ENCODE data around the gene SHQ1. TPM values are rescaled to one million over a fixed set of nuclear protein-coding genes. Genes with fewer than 3 reads are reported as not detected.

SHQ1 gene
- total and polyA plus RNA-seq, 4 donors = 7.3 to 25.0 (median 16.0) TPM

GRCh38 chr3:72769758-72770540 lies 78.3 kb downstream of the SHQ1 start:
- DNase-seq (no peak), ATAC-seq (ENCODE audit: insufficient read depth, low FRiP score) (no peak)
- 91 to 97% methylated on average over 1 of the region's 1 CpG for WGBS, 2 donors
- Histone ChIP-seq H3K4me3 (no peak overlapping the region), H3K27ac (ENCODE audit: low read depth in 1 of 2, low read length in 1 of 2) (no peak overlapping the region), H3K9me3 (ENCODE audit: control insufficient read depth in 4 of 4, insufficient read depth in 3 of 4, low read length in 3 of 4) (no peaks in the 10 kb centered on the region), H3K27me3 (ENCODE audit: control insufficient read depth in 3 of 3, insufficient read depth in 3 of 3, low read length in 2 of 3) (no peaks in the 10 kb centered on the region), H3K4me1 (ENCODE audit: control insufficient read depth in 5 of 5, insufficient read depth in 5 of 5, low read length in 5 of 5) (peaks cover 0 to 13% (median 6%) of the 10 kb centered on the region in 5 donors), H3K9ac (ENCODE audit: insufficient read depth in 1 of 2, low read length in 2 of 2) (no peak overlapping the region), H3K36me3 (ENCODE audit: control insufficient read depth in 4 of 4, insufficient read depth in 4 of 4, low read length in 4 of 4) (peaks cover 0 to 5% (median 3%) of the 10 kb centered on the region in 4 donors)
- TF ChIP-seq CTCF (IDR thresholded peaks at IDR 0.05; ENCODE audit: control extremely low read depth, extremely low read depth) = no peak

GRCh38 chr3:72768936-72769335 lies 79.3 kb downstream of the SHQ1 start:
- WGBS, 2 donors = 80 to 81% methylated on average over 1 of the region's 1 CpG

GRCh38 chr3:72768481-72768880 lies 79.8 kb downstream of the SHQ1 start:
- no peak overlapping the region for H3K27ac ChIP-seq (ENCODE audit: low read depth in 1 of 2, low read length in 1 of 2)
- peaks cover 0 to 13% (median 6%) of the 10 kb centered on the region in 5 donors for H3K4me1 ChIP-seq (ENCODE audit: control insufficient read depth in 5 of 5, insufficient read depth in 5 of 5, low read length in 5 of 5)
- H3K9me3 ChIP-seq (ENCODE audit: control insufficient read depth in 4 of 4, insufficient read depth in 3 of 4, low read length in 3 of 4) = no peaks in the 10 kb centered on the region
- H3K36me3 ChIP-seq (ENCODE audit: control insufficient read depth in 4 of 4, insufficient read depth in 4 of 4, low read length in 4 of 4) = peaks cover 0 to 8% (median 3%) of the 10 kb centered on the region in 4 donors
- ATAC-seq (ENCODE audit: insufficient read depth, low FRiP score) (no peak), DNase-seq (no peak)
- no peak overlapping the region for H3K4me3 ChIP-seq
- H3K9ac ChIP-seq (ENCODE audit: insufficient read depth in 1 of 2, low read length in 2 of 2) = no peak overlapping the region
- no peaks in the 10 kb centered on the region for H3K27me3 ChIP-seq (ENCODE audit: control insufficient read depth in 3 of 3, insufficient read depth in 3 of 3, low read length in 2 of 3)
- WGBS, 2 donors = 90% methylated on average over 6 of the region's 6 CpGs
- TF ChIP-seq CTCF (IDR thresholded peaks at IDR 0.05; ENCODE audit: control extremely low read depth, extremely low read depth) = no peak

More at GRCh38 chr3:72768936-72769335, 79.3 kb downstream of the SHQ1 start:
- Histone ChIP-seq H3K9ac (ENCODE audit: insufficient read depth in 1 of 2, low read length in 2 of 2) (no peak overlapping the region), H3K27me3 (ENCODE audit: control insufficient read depth in 3 of 3, insufficient read depth in 3 of 3, low read length in 2 of 3) (no peaks in the 10 kb centered on the region), H3K27ac (ENCODE audit: low read depth in 1 of 2, low read length in 1 of 2) (no peak overlapping the region), H3K4me1 (ENCODE audit: control insufficient read depth in 5 of 5, insufficient read depth in 5 of 5, low read length in 5 of 5) (peaks cover 0 to 13% (median 6%) of the 10 kb centered on the region in 5 donors), H3K4me3 (no peak overlapping the region), H3K36me3 (ENCODE audit: control insufficient read depth in 4 of 4, insufficient read depth in 4 of 4, low read length in 4 of 4) (peaks cover 0 to 8% (median 3%) of the 10 kb centered on the region in 4 donors), H3K9me3 (ENCODE audit: control insufficient read depth in 4 of 4, insufficient read depth in 3 of 4, low read length in 3 of 4) (no peaks in the 10 kb centered on the region)
- TF ChIP-seq CTCF (IDR thresholded peaks at IDR 0.05; ENCODE audit: control extremely low read depth, extremely low read depth) = no peak
- ATAC-seq (ENCODE audit: insufficient read depth, low FRiP score) (no peak), DNase-seq (no peak)
